GM19468 (cell line): ENCODE data around the gene SNX21.

ENCODE experiments used
- ATAC-seq: cut with Tn5 transposase; IDR thresholded peaks from one replicate; pipeline ENCODE4 v1.9.1; 2021; ENCODE audit warnings: mild to moderate bottlenecking, moderate library complexity, moderate number of reproducible peaks; ENCODE audit not compliant: unreplicated experiment; ENCODE audit errors: extremely low read depth

Gene SNX21

GRCh38 chr20:45848421-45848820, 14.8 kb downstream of the SNX21 start:
- ATAC-seq = no peak

DNA sequence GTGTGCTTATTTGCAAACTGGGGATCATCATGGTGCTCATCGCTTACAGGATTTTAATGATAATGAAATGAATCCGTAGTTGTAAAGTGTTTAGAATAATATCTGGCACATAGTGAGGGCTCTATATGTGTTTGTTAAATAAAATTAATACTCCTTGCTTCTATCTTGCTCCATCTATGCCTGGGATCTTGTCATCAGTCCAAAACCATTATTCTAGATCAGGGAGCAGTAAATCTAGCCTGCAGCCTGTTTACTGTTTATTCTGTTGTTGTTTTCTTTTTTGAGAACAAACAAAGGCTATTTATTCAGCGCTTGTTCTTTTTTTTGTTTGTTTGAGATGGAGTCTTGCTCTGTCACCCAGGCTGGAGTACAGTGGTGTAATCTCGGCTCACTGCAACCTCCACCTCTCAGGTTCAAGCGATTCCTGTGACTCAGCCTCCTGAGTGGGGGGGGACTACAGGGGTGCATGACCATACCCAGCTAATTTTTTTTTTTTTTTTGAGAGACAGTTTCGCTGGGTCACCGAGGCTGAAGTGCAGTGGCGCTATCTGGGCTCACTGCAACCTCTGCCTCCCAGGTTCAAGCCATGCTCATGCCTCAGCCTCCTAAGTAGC, 15.5 kb downstream of the SNX21 start:
- ATAC-seq = no peak

- no peak for ATAC-seq
These were observed 16.6 kb downstream of the SNX21 start for GRCh38 chr20:45850238-45850637.

DNA sequence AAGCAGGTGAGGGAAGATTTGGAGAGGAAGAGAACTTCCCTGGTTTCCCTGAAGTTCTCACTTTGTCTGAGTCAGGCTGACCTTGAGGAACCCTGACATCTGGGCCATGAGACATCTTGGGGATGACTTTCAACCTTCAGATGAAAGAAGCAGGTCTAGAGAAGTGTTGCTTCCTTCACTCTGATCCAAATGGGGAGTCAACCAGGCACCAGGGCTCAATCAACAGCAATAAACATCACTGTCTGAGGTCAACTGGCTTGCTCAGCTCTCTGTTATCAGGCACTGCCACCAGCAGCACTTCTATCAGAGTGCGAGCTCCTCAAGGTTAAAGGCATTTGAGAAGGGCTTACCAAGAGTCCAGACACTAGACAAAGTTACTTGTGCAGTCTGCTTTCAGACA, 17.3 kb downstream of the SNX21 start:
- ATAC-seq = no peak

DNA sequence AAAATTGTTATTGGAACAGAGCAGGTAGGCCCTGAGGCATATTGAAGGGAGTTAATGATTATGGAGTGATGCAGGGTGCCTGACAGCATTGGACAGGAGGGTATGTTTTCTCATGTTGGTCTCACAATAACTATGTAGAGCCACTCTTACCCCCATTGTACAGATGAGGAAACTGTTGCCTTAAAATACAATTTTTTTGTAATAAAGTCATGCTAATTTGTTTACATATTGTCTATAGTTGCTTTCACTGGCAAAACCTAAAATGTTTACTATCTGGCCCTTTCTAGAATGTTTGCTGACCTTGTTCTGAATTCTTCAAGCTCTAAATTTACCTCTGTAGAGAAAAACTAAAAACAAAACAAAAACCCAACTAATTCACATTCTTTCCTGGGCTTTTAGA, 17.9 kb downstream of the SNX21 start:
- ATAC-seq = no peak

GRCh38 chr20:45852326-45852725, 18.7 kb downstream of the SNX21 start:
- ATAC-seq = no peak

- ATAC-seq = no peak
These were observed 19.9 kb downstream of the SNX21 start for GRCh38 chr20:45853484-45853883.

- ATAC-seq = peak; percentile 90
These were observed 23.7 kb downstream of the SNX21 start, which contains the start of the genes ACOT8 and ZSWIM3 for GRCh38 chr20:45857114-45857881. Gene ACOT8 (minus strand): TSS chr20:45857392. CDS start chr20:45857315, 77 bp downstream. Gene ZSWIM3 (plus strand): TSS chr20:45857614. CDS start chr20:45857826, 212 bp downstream.

DNA sequence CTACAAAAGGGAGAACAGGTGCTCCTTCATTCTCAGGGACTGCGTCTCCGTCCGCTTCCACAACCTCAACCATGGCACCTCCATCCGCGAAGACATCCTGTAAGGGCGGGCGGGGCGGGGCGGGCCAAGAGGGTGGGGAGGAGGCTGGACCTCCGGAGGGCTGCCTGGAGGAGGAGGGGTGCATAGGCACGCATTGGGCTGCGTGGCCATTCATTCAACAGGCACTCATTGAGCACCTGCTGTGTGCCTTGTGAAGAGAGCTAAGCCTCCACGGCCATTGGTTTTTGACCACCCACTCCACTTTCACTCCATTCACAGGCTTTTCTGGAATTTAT, 24.2 kb downstream of the SNX21 start:
- ATAC-seq = no peak

DNA sequence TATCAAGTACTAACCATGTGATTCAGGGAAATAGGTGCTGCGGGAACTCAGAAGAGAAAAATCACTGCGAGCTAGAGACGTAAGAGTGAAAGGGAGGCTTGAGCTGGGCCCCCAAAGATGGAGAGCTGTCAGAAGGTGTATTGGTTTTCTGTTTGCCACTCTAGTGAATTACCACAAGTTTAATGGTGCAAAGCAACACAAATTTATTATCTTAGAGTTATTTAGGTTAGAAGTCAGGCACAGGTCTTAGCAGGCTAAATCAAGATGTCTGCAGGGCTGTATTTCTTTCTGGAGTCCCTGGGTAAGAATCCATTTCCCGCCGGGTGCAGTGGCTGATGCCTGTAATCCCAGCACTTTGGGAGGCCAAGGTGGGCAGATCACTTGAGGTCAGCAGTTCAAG, 26.3 kb downstream of the SNX21 start:
- ATAC-seq = no peak

GRCh38 chr20:45860560-45861220, 27.1 kb downstream of the SNX21 start:
- ATAC-seq = no peak

GRCh38 chr20:45861221-45862075, 27.8 kb downstream of the SNX21 start:
- no peak for ATAC-seq

DNA sequence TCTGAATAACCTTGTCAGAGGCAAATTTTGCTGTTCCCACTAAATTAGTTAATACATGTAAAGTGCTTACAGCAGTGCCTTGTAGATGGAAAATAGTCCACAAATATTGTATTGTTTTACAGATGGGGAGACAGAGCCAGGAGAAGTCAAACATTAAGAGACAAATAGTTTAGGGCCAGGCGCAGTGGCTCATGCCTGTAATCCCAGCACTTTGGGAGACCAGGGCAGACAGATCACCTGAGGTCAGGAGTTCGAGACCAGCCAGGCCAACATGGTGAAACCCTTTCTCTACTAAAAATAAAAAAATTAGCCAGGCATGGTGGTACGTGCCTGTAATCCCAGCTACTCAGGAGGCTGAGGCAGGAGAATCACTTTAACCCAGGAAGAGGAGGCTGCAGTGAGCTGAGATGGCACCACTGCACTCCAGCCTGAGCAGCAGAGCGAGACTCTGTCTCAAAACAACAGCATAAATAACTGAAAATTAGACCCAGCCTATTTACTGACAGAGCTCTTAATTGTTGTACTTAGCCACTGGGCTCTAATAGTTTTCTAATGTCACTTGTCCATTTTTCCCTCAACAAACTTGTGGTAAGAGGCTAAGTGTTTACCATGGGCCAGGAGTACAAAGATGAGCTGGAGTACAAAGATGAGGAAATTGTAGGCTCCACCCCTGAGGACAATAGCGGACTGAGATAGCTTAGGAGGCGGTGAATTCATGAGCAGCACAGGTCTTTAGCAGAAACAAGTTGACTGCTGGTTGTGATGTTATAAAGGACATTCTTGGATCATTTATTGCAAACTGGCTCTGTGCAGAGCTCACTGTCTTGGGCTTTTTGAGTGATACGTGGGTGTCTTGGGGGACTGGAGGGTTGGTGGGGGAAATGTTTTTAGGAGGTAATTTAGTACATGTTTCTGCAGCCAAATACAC, 30.2 kb downstream of the SNX21 start:
- no peak for ATAC-seq

- ATAC-seq = no peak
These were observed 32.9 kb downstream of the SNX21 start for GRCh38 chr20:45866454-45866853.

DNA sequence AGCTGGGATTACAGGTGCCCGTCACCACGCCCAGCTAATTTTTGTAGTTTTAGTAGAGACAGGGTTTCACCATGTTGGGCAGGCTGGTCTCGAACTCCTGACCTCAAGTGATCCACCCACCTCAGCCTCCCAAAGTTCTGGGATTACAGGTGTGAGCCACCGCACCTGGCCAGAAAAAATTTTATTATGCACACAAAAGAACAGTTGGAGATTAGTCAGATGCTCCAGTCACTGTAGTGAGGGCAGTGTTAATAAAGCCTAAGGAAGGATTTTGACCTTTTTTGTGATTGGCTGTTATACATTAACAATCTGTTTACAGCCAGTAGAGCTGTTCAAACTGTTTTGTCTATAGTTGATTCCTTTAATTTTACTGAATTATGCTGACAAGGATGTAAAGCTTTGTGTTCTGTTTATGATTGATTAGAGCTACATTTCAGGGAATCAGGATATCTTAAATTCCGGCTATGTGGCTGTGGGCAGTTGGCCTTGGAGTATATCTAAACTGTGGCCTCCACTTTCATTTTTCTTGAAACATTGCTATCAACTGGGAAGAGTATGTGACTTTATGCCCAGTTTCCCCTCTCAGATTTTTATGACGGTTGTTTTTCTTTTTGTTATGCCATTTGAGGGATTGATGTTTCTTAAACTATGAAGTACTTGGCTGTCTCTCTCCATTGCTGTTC, 33.7 kb downstream of the SNX21 start:
- no peak for ATAC-seq

- no peak for ATAC-seq
These were observed 34.2 kb downstream of the SNX21 start for GRCh38 chr20:45867819-45868176.

- ATAC-seq = no peak
These were observed 39.0 kb downstream of the SNX21 start for GRCh38 chr20:45872626-45873025.

DNA sequence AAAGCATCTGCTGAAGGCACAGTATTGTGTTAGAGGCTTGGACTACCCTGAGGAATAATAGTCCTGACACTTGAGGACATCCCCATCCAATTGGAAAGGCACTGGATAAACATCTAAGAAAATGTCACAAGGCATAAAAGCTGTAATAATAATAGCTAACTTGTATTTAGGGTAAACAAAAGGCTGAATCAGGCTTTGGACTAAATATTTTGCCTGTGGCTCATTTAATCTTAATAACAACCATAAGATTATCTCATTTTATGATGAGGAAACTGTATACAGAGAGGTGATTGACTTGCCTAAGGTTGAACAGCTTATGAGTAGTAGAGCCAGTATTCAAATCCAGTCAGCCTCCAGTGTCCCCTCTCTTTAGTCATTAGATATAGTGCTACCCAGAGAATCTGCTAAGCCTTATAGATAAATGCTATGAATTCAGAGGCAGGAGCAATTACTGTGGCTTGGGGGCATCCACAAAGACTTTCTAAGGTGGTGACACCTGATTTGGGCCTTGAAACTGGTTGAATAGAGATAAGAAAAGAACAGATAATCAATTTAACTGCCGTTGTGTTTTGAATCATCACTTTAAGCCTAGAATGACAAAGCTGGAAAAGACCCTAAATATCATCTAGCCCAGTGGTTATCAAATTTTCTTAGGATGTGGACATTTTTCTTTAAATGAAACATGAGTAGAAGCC, 40.0 kb downstream of the SNX21 start:
- no peak for ATAC-seq
